Measurements from ENCODE around the gene CHST12.
"Not testable (repeated sequence)": the region's sequence is repeated elsewhere in the genome, so short reads cannot be mapped to it uniquely, and the experiment has no call there.

Gene CHST12

GRCh38 chr7:2435146-2435545, 31.7 kb downstream of the CHST12 start:
- DNase-seq (ENCODE audit: low read depth) = no peak

DNA sequence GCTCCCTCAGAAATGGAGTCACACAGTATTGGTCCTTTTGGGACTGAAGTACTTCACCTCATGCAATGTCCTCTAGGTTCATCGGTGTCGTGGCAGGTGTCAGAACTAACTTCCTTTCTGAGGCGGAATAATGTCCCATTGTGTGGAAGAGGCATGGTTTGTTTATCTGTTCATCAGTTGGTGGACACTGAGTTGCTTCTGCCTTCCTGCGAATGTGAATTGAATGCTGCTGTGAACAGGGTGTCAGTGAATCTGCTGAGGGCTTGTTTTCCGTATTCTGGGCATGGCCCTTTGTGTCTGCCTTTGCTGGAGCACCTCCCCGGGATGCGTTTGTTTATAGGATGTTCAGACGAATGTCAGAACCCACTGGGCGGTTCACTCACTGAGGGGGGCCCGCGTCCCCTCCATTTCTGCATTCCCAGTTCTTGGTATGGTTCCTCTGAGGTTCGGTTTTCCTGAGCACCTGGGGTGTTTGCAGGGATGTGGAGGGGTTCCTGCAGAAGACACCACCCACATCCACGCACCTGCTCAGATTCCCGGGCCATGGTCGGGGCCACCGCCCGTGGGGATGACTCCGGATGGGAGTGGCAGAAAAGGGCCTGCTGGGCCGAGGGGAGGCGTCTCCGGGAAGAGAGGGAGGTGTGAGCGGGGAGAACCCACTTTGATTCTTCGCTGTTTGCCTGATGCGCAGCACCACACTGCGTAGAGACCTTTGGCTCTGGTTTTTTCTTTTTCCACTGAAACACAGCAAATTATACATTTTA, 33.1 kb downstream of the CHST12 start:
- DNase-seq (ENCODE audit: low read depth) = no peak

DNA sequence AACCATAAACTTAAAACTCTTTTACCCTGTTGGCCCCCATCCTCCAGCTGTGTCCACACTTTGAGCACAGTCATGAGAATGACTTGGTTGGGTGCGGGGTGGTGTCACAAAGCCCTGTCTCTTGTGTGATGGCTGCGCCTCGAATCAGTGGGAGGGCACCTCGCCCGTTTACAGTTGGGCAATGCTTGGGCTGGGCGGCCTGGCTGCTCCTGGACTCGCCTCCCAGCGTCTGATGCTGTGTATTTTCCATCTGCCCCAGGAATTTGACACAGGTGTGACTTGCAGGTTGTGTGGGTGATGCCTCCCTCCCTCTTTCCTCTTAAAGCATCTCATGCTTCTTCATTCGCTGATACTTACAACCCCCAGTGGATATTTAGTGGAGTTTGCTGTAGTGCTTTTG, 33.7 kb downstream of the CHST12 start:
- DNase-seq (ENCODE audit: low read depth) = no peak

GRCh38 chr7:2437537-2438148, 34.2 kb downstream of the CHST12 start:
- DNase-seq (ENCODE audit: low read depth) = no peak

GRCh38 chr7:2438186-2438585, 34.8 kb downstream of the CHST12 start:
- no peak for DNase-seq (ENCODE audit: low read depth)

DNA sequence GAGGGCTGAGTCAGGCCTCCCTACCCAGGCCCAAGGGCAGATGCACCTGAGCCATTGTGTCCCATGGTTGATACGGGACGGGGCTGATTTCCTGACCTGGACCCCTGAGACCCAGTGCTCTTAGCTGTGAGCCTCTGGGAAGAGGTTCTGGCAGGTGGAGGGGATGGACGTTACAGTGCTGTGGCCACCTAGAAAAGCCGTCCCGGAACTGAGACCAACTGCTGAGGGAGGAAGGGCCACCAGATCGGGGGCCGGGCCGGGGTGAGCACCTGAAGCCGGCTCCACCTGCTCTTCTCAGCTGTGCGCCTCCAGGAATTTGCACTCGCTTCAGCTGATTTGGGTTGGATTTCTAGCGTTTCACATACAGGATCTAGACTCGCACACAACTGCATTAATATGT, 35.4 kb downstream of the CHST12 start:
- DNase-seq (ENCODE audit: low read depth) = no peak

DNA sequence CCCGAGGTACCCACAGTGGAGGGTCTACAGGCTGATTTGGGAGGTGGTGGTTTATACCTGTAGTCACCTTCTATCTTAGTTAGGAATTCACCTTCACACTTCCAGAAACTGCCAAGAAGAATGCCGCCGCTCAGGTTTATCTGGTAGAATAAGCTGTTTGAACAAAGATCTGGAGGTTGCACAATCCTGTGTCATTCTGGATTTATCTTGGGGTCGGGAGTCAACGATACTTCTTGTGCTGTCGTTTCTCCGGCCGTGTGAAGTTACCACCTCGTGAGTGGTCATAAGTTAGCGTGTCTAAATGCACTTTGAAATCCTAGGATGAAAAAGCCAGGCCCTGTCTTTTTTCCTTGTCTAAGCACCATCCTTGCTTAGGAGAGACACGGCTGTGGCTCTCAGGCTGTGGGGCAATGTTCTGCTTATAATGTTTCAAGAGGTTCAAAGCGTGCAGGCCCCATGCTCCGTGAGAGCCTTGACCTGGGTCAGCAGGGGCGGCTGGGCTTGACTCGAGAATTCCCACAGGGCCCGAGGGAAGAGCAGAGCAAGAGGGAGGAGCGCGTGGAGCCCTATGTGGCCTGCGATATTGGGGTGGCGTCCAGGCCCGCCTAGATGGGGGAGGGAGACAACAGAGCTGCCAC, 37.3 kb downstream of the CHST12 start:
- DNase-seq (ENCODE audit: low read depth) = no peak

DNA sequence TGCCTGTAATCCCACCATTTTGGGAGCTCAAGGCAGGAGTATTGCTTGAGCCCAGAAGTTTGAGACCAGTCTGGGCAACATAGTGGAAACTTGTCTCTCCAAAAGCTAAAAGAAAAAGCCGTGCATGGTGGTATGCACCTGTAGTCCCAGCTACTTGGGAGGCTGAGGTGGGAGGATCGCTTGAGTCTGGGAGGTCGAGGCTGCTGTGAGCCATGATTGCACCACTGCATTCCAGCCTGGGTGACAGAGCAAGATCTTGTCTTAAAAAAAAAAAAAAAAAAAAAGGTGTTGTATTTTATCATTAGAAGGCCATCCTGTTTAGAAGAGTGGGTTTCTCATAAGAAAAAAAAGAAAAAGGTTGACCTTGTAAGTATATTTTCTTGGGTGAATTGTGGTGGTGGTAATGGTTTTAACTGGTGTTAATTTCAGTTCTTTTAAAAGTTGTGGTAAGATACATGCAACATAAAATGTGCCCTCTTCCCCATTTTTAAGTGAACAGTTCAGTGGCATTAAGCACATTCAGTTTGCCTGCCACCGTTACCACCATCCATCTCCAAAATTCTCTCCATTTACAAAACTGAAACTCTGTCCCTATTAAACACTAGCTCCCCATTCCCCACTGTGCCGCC, 38.1 kb downstream of the CHST12 start:
- no peak for DNase-seq (ENCODE audit: low read depth)

DNA sequence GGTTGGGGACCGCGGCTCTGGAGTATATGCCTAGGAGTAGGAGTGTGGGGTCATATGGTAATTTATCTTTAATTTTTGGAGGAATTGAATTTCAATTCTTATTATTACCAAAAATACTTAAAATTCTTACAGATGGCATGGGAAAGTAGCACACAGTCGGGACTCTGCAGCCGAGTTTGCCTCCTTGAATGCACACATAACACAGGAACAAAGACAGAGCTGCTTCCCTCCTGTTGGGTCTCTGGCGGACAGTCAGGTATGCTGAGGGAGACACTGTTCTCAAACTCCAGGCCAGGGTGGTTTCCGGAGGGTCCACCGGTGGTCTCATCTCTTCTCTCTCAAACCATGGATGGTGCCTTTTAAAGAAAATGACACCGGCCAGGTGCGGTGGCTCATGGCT, 40.1 kb downstream of the CHST12 start:
- no peak for DNase-seq (ENCODE audit: low read depth)

GRCh38 chr7:2444476-2444875, 41.1 kb downstream of the CHST12 start:
- DNase-seq (ENCODE audit: low read depth) = no peak

DNA sequence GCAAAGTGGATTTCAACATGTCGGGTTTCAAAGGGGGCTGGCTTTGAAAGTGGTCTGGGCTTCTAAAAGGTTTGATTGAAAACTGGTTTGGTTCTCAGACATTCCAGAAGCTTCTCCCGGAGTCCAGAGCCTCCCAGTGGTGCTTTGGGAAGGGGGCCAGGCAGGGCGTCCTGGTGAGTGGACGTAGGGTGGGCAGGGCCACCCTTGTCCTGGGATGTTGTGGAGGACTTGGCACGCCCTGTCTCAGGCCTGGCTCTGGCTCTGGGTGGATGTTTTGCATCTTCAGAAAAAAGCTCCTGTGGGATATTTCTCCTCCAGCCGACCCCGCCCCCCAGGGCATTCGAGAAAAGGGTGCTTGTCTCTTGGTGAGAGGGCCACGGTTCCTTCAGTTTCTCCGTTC, 41.6 kb downstream of the CHST12 start:
- DNase-seq (ENCODE audit: low read depth) = no peak

GRCh38 chr7:2445898-2446555, 42.6 kb downstream of the CHST12 start:
- no peak for DNase-seq (ENCODE audit: low read depth)

DNA sequence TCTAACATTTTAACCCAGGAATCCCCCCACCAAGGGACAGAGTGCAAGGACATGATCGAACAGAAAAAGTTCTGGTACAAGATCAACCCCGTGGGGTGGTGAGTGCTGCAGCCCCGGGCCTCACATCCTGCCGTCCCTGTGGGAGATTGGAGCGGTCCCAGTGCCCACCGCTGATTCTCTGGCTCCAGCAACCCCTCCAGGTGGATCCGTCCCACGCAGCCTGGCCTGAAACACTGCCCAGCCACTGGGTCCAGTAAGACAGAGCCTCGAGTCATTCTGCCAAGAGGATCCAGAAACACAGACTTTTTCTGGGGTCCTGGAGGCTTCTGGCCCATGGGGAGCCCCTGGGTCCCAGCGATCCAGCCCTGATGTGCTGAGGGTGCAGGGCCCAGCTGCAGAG, 43.3 kb downstream of the CHST12 start:
- no peak for DNase-seq (ENCODE audit: low read depth)

DNA sequence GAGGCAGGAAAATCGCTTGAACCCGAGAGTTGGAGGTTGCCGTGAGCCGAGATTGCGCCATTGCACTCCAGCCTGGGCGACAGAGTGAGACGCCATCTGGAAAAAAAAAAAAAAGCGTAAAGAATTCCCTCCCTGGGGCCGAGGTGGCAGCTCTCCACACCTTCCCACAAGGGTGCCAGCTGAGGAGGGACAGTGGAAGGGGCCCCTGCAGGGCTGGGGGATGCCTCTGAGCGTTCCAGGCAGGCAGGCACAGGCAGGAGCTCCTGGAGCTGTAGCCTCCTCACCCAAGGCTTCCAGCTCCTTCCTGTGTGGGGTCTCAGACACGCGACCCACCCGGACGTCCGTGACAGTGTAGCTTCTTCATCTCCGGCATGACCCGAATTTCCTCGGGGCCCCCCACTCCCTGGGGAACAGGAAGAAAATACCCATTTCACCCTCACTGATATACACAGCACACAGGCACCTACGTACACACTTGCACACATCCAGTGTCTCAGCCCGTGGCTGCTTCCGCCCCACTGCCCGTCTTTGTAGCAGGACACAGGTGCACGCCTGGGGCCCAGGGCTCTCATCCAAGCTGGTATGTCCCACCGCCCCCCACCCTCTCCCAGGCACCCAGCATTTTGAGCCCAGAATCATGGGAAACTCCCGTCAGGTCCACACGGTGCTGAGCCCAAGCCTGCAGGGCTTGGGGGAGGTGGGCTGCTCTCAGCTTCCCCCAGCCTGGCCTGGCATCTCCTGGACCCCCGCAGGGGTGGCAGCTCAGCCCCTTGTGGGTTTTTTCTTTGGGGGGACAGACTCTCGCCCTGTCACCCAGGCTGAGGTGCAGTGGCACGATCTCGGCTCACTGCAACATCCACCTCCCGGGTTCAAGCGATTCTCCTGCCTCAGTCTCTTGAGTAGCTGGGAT, 47.0 kb downstream of the CHST12 start:
- no peak for DNase-seq (ENCODE audit: low read depth)

- peak; percentile 80 for DNase-seq (ENCODE audit: low read depth)
Observed at GRCh38 chr7:2451171-2452073, 48.0 kb downstream of the CHST12 start.

- DNase-seq (ENCODE audit: low read depth) = no peak
Observed at GRCh38 chr7:2452074-2452507, 48.7 kb downstream of the CHST12 start.

GRCh38 chr7:2452643-2453270, 49.3 kb downstream of the CHST12 start:
- DNase-seq (ENCODE audit: low read depth) = no peak

- not testable (repeated sequence) for DNase-seq (ENCODE audit: low read depth)
Observed at GRCh38 chr7:2453849-2454248, 50.4 kb downstream of the CHST12 start.

GRCh38 chr7:2459674-2460073, 56.3 kb downstream of the CHST12 start:
- DNase-seq (ENCODE audit: low read depth) = no peak

DNA sequence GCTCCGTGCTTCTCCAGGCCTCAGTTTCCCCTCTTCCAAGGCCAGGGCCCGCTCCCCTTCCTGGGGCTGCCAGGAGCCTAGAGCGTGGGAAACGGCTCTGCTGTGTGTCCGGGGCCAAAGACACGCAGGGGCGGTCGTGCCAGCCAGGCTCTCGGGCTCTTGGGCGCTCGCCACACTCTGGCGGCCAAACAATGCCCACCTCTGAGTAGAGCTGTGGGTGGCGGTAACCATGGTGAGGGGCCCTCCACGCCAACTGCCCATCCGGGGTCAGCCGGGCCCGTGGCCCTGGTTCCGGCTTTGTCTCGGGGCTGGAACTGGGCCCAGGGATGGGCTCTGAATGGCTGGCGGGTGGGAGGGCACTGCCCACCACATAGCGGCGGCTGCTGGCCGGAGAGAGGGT, 56.8 kb downstream of the CHST12 start:
- DNase-seq (ENCODE audit: low read depth) = no peak
